Measurements from ENCODE around the gene DIP2C. TPM values are rescaled to one million over a fixed set of nuclear protein-coding genes. Genes with fewer than 3 reads are reported as not detected.
"Not testable (repeated sequence)": the region's sequence is repeated elsewhere in the genome, so short reads cannot be mapped to it uniquely, and the experiment has no call there.

The DIP2C gene
- polyA plus RNA-seq, 4 donors: 3.1 to 13.3 (median 4.7) TPM

- 96% methylated on average over 30 to 33 of the region's 33 CpGs for WGBS, 3 donors
- H3K36me3 ChIP-seq (ENCODE audit: control insufficient read depth in 3 of 3, insufficient read depth in 2 of 3, low read depth in 1 of 3, low read length in 3 of 3): peaks cover 0 to 58% (median 0%) of the 10 kb centered on the region in 3 donors
- FAIRE-seq; H3K27me3 ChIP-seq (ENCODE audit: control insufficient read depth in 3 of 3, insufficient read depth in 3 of 3, low read length in 3 of 3); H3K4me3 ChIP-seq (ENCODE audit: low read depth in 1 of 3, low read length in 3 of 3); H3K9me3 ChIP-seq (ENCODE audit: control insufficient read depth in 2 of 2, insufficient read depth in 1 of 2, low read depth in 1 of 2, low read length in 1 of 2); H3K27ac ChIP-seq (ENCODE audit: low read depth in 1 of 3, low read length in 2 of 3); DNase-seq; H3K4me1 ChIP-seq (ENCODE audit: control insufficient read depth in 3 of 3, insufficient read depth in 2 of 3, low read depth in 1 of 3, low read length in 2 of 3): not testable (repeated sequence)
Observed at GRCh38 chr10:479706-480497, 209.6 kb downstream of the DIP2C start.

- Histone ChIP-seq H3K27ac (ENCODE audit: low read depth in 1 of 3, low read length in 2 of 3) (no peak overlapping the region), H3K36me3 (ENCODE audit: control insufficient read depth in 3 of 3, insufficient read depth in 2 of 3, low read depth in 1 of 3, low read length in 3 of 3) (peaks cover 0 to 51% (median 0%) of the 10 kb centered on the region in 3 donors), H3K4me3 (ENCODE audit: low read depth in 1 of 3, low read length in 3 of 3) (no peak overlapping the region), H3K27me3 (ENCODE audit: control insufficient read depth in 3 of 3, insufficient read depth in 3 of 3, low read length in 3 of 3) (no peaks in the 10 kb centered on the region), H3K4me1 (ENCODE audit: control insufficient read depth in 3 of 3, insufficient read depth in 2 of 3, low read depth in 1 of 3, low read length in 2 of 3) (no peaks in the 10 kb centered on the region), H3K9me3 (ENCODE audit: control insufficient read depth in 2 of 2, insufficient read depth in 1 of 2, low read depth in 1 of 2, low read length in 1 of 2) (no peaks in the 10 kb centered on the region)
- WGBS, 3 donors: 93 to 97% (median 95%) methylated on average over 21 of the region's 21 CpGs
- DNase-seq (no peak), FAIRE-seq (no peak)
Observed at GRCh38 chr10:478471-479245, 210.8 kb downstream of the DIP2C start.

GRCh38 chr10:477620-478019 is 211.8 kb downstream of the DIP2C start:
- Histone ChIP-seq H3K9me3 (ENCODE audit: control insufficient read depth in 2 of 2, insufficient read depth in 1 of 2, low read depth in 1 of 2, low read length in 1 of 2) (no peaks in the 10 kb centered on the region), H3K4me1 (ENCODE audit: control insufficient read depth in 3 of 3, insufficient read depth in 2 of 3, low read depth in 1 of 3, low read length in 2 of 3) (no peaks in the 10 kb centered on the region), H3K4me3 (ENCODE audit: low read depth in 1 of 3, low read length in 3 of 3) (no peak overlapping the region), H3K27me3 (ENCODE audit: control insufficient read depth in 3 of 3, insufficient read depth in 3 of 3, low read length in 3 of 3) (no peaks in the 10 kb centered on the region), H3K27ac (ENCODE audit: low read depth in 1 of 3, low read length in 2 of 3) (no peak overlapping the region), H3K36me3 (ENCODE audit: control insufficient read depth in 3 of 3, insufficient read depth in 2 of 3, low read depth in 1 of 3, low read length in 3 of 3) (peaks cover 0 to 44% (median 0%) of the 10 kb centered on the region in 3 donors)
- WGBS, 3 donors: 91 to 93% (median 91%) methylated on average over 3 of the region's 3 CpGs
- DNase-seq (no peak), FAIRE-seq (no peak)

- 96 to 98% (median 98%) methylated on average over 6 of the region's 6 CpGs for WGBS, 3 donors
- no peak overlapping the region for H3K27ac ChIP-seq (ENCODE audit: low read depth in 1 of 3, low read length in 2 of 3)
- H3K9me3 ChIP-seq (ENCODE audit: control insufficient read depth in 2 of 2, insufficient read depth in 1 of 2, low read depth in 1 of 2, low read length in 1 of 2): no peaks in the 10 kb centered on the region
- no peak for DNase-seq
- peaks cover 0 to 46% (median 0%) of the 10 kb centered on the region in 3 donors for H3K36me3 ChIP-seq (ENCODE audit: control insufficient read depth in 3 of 3, insufficient read depth in 2 of 3, low read depth in 1 of 3, low read length in 3 of 3)
- H3K4me3 ChIP-seq (ENCODE audit: low read depth in 1 of 3, low read length in 3 of 3): no peak overlapping the region
- no peaks in the 10 kb centered on the region for H3K4me1 ChIP-seq (ENCODE audit: control insufficient read depth in 3 of 3, insufficient read depth in 2 of 3, low read depth in 1 of 3, low read length in 2 of 3)
- H3K27me3 ChIP-seq (ENCODE audit: control insufficient read depth in 3 of 3, insufficient read depth in 3 of 3, low read length in 3 of 3): no peaks in the 10 kb centered on the region
- no peak for FAIRE-seq
Observed at GRCh38 chr10:476455-476780, 213.1 kb downstream of the DIP2C start.

- Histone ChIP-seq H3K36me3 (ENCODE audit: control insufficient read depth in 3 of 3, insufficient read depth in 2 of 3, low read depth in 1 of 3, low read length in 3 of 3) (peaks cover 0 to 50% (median 0%) of the 10 kb centered on the region in 3 donors), H3K4me3 (ENCODE audit: low read depth in 1 of 3, low read length in 3 of 3) (no peak overlapping the region), H3K27me3 (ENCODE audit: control insufficient read depth in 3 of 3, insufficient read depth in 3 of 3, low read length in 3 of 3) (no peaks in the 10 kb centered on the region), H3K9me3 (ENCODE audit: control insufficient read depth in 2 of 2, insufficient read depth in 1 of 2, low read depth in 1 of 2, low read length in 1 of 2) (no peaks in the 10 kb centered on the region), H3K27ac (ENCODE audit: low read depth in 1 of 3, low read length in 2 of 3) (no peak overlapping the region), H3K4me1 (ENCODE audit: control insufficient read depth in 3 of 3, insufficient read depth in 2 of 3, low read depth in 1 of 3, low read length in 2 of 3) (no peaks in the 10 kb centered on the region)
- 79 to 86% (median 81%) methylated on average over 23 of the region's 23 CpGs for WGBS, 3 donors
- FAIRE-seq (no peak), DNase-seq (no peak)
Observed at GRCh38 chr10:475709-476454, 213.6 kb downstream of the DIP2C start.

- Histone ChIP-seq H3K36me3 (ENCODE audit: control insufficient read depth in 3 of 3, insufficient read depth in 2 of 3, low read depth in 1 of 3, low read length in 3 of 3) (peaks cover 0 to 50% (median 2%) of the 10 kb centered on the region in 3 donors), H3K4me3 (ENCODE audit: low read depth in 1 of 3, low read length in 3 of 3) (no peak overlapping the region), H3K4me1 (ENCODE audit: control insufficient read depth in 3 of 3, insufficient read depth in 2 of 3, low read depth in 1 of 3, low read length in 2 of 3) (no peaks in the 10 kb centered on the region), H3K27ac (ENCODE audit: low read depth in 1 of 3, low read length in 2 of 3) (no peak overlapping the region), H3K27me3 (ENCODE audit: control insufficient read depth in 3 of 3, insufficient read depth in 3 of 3, low read length in 3 of 3) (no peaks in the 10 kb centered on the region), H3K9me3 (ENCODE audit: control insufficient read depth in 2 of 2, insufficient read depth in 1 of 2, low read depth in 1 of 2, low read length in 1 of 2) (no peaks in the 10 kb centered on the region)
- DNase-seq (no peak), FAIRE-seq (no peak)
- 87 to 90% (median 90%) methylated on average over 9 of the region's 9 CpGs for WGBS, 3 donors
Observed at GRCh38 chr10:474946-475345, 214.5 kb downstream of the DIP2C start.

- H3K27me3 ChIP-seq (ENCODE audit: control insufficient read depth in 3 of 3, insufficient read depth in 3 of 3, low read length in 3 of 3): no peaks in the 10 kb centered on the region
- H3K36me3 ChIP-seq (ENCODE audit: control insufficient read depth in 3 of 3, insufficient read depth in 2 of 3, low read depth in 1 of 3, low read length in 3 of 3): peaks cover 0 to 49% (median 6%) of the 10 kb centered on the region in 3 donors
- no peak for FAIRE-seq
- no peaks in the 10 kb centered on the region for H3K4me1 ChIP-seq (ENCODE audit: control insufficient read depth in 3 of 3, insufficient read depth in 2 of 3, low read depth in 1 of 3, low read length in 2 of 3)
- DNase-seq: no peak
- H3K9me3 ChIP-seq (ENCODE audit: control insufficient read depth in 2 of 2, insufficient read depth in 1 of 2, low read depth in 1 of 2, low read length in 1 of 2): no peaks in the 10 kb centered on the region
- no peak overlapping the region for H3K4me3 ChIP-seq (ENCODE audit: low read depth in 1 of 3, low read length in 3 of 3)
- no peak overlapping the region for H3K27ac ChIP-seq (ENCODE audit: low read depth in 1 of 3, low read length in 2 of 3)
- 88 to 90% (median 89%) methylated on average over 12 of the region's 12 CpGs for WGBS, 3 donors
Observed at GRCh38 chr10:474406-474805, 215.1 kb downstream of the DIP2C start.

GRCh38 chr10:472241-472910 is 217.1 kb downstream of the DIP2C start:
- peaks cover 0 to 50% (median 6%) of the 10 kb centered on the region in 3 donors for H3K36me3 ChIP-seq (ENCODE audit: control insufficient read depth in 3 of 3, insufficient read depth in 2 of 3, low read depth in 1 of 3, low read length in 3 of 3)
- no peaks in the 10 kb centered on the region for H3K27me3 ChIP-seq (ENCODE audit: control insufficient read depth in 3 of 3, insufficient read depth in 3 of 3, low read length in 3 of 3)
- no peak for FAIRE-seq
- H3K9me3 ChIP-seq (ENCODE audit: control insufficient read depth in 2 of 2, insufficient read depth in 1 of 2, low read depth in 1 of 2, low read length in 1 of 2): no peaks in the 10 kb centered on the region
- no peaks in the 10 kb centered on the region for H3K4me1 ChIP-seq (ENCODE audit: control insufficient read depth in 3 of 3, insufficient read depth in 2 of 3, low read depth in 1 of 3, low read length in 2 of 3)
- no peak for DNase-seq
- H3K27ac ChIP-seq (ENCODE audit: low read depth in 1 of 3, low read length in 2 of 3): no peak overlapping the region
- WGBS, 3 donors: 87 to 90% (median 88%) methylated on average over 31 of the region's 31 CpGs
- H3K4me3 ChIP-seq (ENCODE audit: low read depth in 1 of 3, low read length in 3 of 3): no peak overlapping the region

Measured in small intestine (tissue), 7 donors.